Stimulated activated CD8-positive, alpha-beta memory T cell treated with anti-CD3 and anti-CD28 coated beads, Interleukin-4, amount 100 ng/mL, for 4 hours (primary cell): ENCODE results near the gene KRT38.

Source experiments
- DNase-seq, 2 donors: peaks; one replicate each; pipeline ENCODE4 v3.0.0-alpha.2; 2020; ENCODE audit warnings: low read depth in 2 of 2, low spot score in 1 of 2

KRT38 gene

DNA sequence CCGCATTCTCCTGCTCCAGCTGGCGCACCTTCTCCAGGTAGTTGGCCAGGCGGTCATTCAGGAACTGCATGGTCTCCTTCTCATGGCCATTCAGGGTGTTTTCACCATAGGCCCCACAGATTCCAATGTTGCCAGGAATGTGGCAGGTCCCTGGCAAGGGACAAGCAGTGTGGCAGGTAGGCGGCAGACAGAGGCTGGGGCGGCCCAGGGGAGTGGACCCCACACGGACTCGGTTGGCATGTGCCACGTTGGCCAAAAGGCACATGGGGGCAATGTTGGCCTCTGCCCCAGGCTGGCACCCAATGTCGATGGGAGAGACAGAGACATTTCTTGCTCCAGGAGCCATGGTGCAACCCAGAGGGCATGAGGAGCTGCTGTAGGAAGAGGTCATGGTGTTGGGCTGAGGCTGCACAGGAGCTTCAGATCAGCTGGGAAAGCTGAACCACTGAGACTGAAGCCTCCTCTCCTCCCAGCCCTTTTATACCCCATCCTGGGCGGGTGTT is at the start of gene KRT38:
TSS of gene KRT38 (minus strand) at position 453 of the 503 bp plus-strand sequence. CDS start at position 391, 62 bp downstream.
- no peak for DNase-seq

DNA sequence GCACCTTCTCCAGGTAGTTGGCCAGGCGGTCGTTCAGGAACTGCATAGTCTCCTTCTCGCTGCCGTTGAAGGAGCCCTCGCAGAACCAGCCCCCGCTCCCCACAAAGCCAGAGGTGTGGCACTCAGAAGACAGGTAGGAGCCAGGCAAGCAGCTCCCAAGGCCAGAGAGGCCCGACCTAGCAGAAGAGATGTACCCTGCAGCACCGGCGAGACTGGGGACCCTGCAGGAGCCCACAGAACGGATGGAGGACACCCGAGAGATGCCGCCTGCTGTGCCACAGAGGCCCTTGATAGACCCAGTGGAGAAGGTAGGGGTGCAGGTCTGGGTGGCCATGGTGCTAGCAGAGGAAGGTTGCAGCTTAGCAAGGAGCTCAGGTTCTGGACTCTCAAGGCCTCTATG is 48.7 kb upstream of the KRT38 start, which contains the start of gene KRT36:
TSS of gene KRT36 (minus strand) at position 380 of the 400 bp plus-strand sequence. CDS start at position 334, 46 bp downstream.
- DNase-seq, result no peak

DNA sequence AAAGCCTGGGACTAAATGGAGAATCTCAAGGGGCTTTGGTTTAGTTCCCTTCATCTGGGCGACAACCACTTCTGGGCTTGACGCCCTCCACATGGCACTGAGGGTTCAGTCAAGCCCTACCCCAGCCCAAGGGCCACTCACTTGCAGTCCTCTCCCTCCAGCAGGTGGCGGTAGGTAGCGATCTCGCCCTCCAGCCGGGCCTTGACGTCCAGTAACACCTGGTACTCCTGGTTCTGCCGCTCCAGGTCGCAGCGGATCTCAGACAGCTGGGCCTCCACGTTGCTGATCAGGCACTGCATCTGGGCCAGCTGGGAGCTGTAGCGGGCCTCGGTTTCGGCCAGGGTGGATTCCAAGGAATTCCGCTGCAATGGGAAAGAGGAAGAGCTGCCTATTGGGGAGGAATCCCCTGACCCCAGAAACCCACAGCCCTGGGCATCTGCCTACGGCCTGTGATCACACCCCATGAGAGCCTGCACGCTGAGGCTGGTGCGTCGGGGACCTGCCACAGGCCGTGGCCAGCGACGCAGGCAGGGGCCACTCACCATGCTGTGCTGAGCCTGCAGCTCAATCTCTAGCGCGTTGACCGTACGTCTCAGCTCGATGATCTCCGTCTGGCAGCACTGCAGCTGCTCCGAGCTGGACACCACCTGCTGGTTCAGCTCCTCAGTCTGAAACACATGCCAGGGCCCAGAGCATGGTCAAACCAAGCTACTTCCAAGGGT is 46.2 kb upstream of the KRT38 start:
- no peak for DNase-seq

DNA sequence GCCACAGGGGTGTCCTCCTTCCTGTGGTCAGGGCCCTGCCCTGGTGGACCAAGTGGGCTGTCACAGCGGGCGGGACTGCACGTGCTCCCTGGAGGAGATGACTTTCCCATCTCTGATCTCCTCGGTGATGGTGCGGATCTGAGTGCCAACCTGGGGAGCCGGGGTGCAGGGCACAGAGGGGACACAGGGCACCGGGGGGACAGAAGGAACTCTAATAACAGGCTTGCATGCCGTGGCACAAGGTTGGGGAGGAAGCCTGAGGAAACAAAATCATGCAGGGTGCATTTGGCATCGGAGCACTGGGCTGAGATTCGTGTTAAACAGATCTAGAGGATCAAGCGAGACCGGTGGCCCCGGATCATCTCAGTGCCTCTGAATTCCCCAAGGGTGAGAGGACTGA is 45.5 kb upstream of the KRT38 start:
- no peak for DNase-seq

GRCh38 chr17:41484920-41485904 is 44.4 kb upstream of the KRT38 start:
- no peak for DNase-seq

DNA sequence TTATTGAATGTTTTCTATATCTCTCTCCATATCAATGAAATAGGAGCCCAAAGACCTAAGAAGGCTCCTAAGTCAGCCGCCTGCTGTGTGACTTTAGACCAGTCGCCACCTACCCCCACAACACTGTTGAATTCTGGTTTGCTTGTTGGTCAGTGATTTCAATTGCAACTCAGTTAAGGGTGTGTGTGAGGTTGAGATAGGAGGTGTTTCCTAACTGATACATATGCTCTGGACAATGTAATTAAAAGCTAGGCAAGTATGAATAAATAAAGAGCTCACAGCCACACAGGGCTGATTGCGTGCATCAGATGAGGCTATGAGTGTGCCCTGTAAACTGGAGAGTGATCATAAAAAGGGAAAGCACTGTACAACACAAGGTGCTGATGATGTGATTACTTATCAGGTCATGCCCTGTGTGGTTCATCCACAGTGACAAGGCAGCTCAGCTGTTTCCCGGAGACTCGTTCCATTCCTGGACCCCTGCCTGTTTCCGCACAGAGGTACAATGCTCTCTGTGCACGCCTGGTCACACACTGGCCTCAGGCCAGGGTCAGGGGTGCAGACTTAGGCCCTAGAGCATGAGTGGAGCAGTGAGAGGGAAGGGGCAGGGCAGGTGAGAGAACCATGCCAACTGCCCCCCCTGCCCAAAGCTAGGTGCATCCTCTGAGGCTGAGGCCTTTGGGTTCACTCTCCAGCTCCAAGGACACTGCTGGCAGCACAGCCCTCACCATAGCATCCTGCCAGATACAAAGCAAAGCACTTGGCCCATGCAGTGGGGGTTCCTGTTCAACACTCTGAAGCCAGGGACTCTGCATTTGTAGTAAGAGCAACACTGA is 43.4 kb upstream of the KRT38 start:
- no peak for DNase-seq

- DNase-seq, result no peak
Measured at GRCh38 chr17:41483531-41483930, 42.7 kb upstream of the KRT38 start.

GRCh38 chr17:41481036-41481435 is 40.3 kb upstream of the KRT38 start, which contains the start of gene KRT35:
TSS of gene KRT35 (minus strand) at chr17:41481151. CDS start at chr17:41481097, 54 bp downstream.
- no peak for DNase-seq

GRCh38 chr17:41480581-41480980 is 39.8 kb upstream of the KRT38 start:
- DNase-seq, result no peak

DNA sequence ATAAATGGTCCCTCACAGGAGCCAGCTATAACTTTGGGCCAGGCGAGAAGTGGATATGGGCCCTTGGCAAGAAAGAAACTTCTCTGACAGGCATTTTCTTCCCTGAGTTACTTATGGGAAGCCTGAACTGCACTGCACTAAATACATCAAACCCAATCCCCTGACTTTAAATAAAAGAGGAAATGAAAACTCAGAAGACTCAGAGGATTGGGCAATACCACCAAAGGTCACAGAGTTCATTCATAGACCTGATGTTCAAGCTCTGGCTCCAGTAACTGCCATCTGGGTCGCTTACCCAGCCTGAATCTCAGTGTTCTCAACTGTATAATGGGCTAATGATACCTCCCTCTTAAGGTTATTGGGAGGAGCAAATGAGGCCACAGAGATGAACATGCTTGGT is 39.4 kb upstream of the KRT38 start:
- DNase-seq, result no peak

- DNase-seq, result no peak
Measured at GRCh38 chr17:41478237-41478636, 37.5 kb upstream of the KRT38 start.

GRCh38 chr17:41476866-41477815 is 36.4 kb upstream of the KRT38 start:
- no peak for DNase-seq

- DNase-seq, result no peak
Measured at GRCh38 chr17:41475421-41475820, 34.6 kb upstream of the KRT38 start.

DNA sequence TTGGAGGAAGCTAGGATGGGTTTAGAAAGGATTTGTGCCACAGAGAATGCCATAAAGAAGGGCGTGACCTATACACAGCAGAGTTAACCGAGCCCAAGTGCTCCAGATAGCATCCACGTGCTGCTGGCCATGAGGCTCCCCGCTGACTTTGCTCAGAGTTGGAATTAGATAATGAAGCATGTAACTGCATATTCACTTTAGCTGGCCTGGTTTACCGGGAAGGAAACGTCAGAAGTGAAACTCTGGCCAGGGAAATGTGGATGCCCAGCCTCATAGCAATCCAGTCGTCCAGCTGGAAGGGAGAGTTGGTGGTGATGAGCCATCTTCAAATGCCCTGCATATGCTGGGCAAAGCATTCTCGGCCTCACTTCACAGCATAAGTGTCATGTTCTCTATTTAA is 34.1 kb upstream of the KRT38 start:
- no peak for DNase-seq

DNA sequence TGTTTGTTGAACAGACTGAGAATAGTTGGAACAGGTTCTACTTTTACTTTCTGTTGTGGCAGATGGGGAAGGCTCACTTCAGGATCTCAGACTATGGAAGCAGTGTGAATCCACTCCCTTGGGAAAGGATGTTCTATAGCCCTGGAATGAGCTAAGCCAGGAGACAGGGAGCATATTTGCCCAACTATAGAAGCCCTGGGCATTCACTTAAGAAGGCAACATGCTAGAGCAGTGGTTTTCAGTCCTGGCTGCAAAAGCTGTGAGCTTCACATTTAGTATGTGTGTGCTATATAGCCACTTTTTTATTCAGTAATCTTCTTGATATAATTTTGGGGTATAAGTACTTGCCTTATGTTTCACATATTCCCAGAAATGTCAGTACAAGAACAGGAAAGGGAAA is 27.6 kb upstream of the KRT38 start:
- DNase-seq, result no peak

DNA sequence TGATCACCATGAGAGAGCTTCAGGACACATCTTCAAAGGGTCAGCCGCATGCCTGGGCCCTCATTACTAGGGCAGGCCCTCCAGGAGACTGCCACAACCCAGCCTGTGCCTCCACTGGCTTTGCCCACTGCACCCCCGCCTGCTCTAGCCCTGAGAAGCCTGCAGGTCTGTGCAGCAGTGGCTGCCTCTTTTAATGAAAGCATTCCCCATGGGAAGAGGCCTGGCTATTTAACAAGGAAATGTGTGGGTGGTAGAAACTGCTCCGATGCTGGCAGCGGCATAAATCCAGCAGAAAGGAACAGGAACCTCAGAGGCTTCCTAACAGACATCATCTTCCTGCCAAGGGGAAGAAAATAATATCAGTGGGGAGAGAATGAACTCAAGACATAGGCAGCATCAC is 26.8 kb upstream of the KRT38 start:
- no peak for DNase-seq

- no peak for DNase-seq
Measured at GRCh38 chr17:41466988-41467387, 26.2 kb upstream of the KRT38 start, which contains the start of gene KRT32. TSS of gene KRT32 (minus strand) at chr17:41467386. CDS start at chr17:41467325, 61 bp downstream.

DNA sequence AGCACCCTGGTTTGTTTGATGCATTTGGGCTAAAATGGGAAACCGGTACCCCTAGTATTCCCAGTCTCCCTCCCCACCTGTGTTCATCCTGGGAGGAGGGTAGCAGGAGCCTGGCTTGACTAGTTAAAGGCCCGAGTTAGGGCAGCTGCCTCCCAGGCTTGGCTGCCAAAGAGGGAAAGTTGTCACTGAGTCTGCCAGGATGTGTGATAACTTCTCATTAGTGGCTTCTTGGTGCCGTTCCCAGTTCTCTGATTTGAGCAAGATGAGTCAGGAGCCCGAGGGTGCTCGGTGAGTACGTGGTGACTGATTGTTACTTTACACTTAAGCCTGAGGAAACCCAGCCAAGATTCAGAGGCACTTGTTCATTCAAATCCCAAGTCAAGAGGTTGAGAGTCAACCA is 23.9 kb upstream of the KRT38 start:
- no peak for DNase-seq

- DNase-seq, result no peak
Measured at GRCh38 chr17:41464173-41464572, 23.4 kb upstream of the KRT38 start.

- no peak for DNase-seq
Measured at GRCh38 chr17:41463746-41464145, 23.0 kb upstream of the KRT38 start.
